Measurements from ENCODE around the gene ZNF429. TPM values are rescaled to one million over a fixed set of nuclear protein-coding genes. Genes with fewer than 3 reads are reported as not detected.

The ZNF429 gene
- total and polyA plus RNA-seq, 2 of the 4 experiments (the other 2 are of a cell fraction): 4.3 to 6.4 TPM

DNA sequence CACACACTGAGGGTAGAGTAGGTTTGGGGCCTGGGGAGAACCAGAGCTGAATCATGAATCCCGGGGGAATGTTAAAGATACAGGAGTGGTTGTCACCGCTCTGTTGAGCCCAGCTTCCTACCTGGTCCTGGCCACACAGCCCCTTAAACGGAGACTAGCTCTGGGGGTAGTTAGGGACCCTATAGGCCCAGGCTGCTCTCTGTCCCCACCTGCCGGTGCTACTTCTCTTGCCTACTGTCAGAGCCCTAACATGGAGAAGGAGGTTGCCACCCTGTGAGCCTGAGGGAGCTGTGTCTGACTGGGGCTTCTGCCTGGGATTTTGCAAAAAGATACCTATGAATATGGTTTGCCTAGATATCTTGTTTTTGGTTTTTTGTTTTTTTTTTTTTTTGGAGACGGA, 36.6 kb upstream of the ZNF429 start:
- Histone ChIP-seq H3K27me3 (ENCODE audit: control insufficient read depth, insufficient read depth, low read length) (no peaks in the 10 kb centered on the region), H4K8ac (ENCODE audit: low read depth in 2 of 2, low read length in 2 of 2) (no peak overlapping the region), H3K4me1 (ENCODE audit: control insufficient read depth, insufficient read depth, low read length) (no peaks in the 10 kb centered on the region), H3K18ac (ENCODE audit: low read depth, low read length) (no peak overlapping the region), H3K79me1 (ENCODE audit: low read depth in 1 of 2, low read length in 2 of 2) (no peaks in the 10 kb centered on the region), H3K14ac (replicated peaks; ENCODE audit: low read depth, low read length) (no peak overlapping the region), H3K23ac (ENCODE audit: low read depth, low read length) (no peak overlapping the region), H3K56ac (ENCODE audit: extremely low read depth, insufficient read depth, low read length) (no peak overlapping the region), H4K20me1 (ENCODE audit: insufficient read depth, low read length) (no peaks in the 10 kb centered on the region), H2AK5ac (ENCODE audit: low read depth, low read length) (no peak overlapping the region), H3K4me3 (ENCODE audit: insufficient read depth, low read depth, low read length) (no peak overlapping the region), H2BK20ac (ENCODE audit: low read depth, low read length) (no peak overlapping the region), H4K5ac (ENCODE audit: low read depth, low read length) (no peak overlapping the region), H4K91ac (ENCODE audit: insufficient read depth, low read depth, low read length) (no peak overlapping the region), H3K4ac (ENCODE audit: low read depth, low read length) (no peak overlapping the region), H2AFZ (replicated peaks; ENCODE audit: low read length, poor library complexity) (no peak overlapping the region), H2AK9ac (replicated peaks; ENCODE audit: low read depth, low read length, poor library complexity) (no peak overlapping the region), H3K27ac (ENCODE audit: insufficient read depth, low read length) (no peak overlapping the region), H3K4me2 (ENCODE audit: low read depth, low read length) (no peak overlapping the region), H2BK120ac (ENCODE audit: low read depth, low read length) (no peak overlapping the region), H3K9ac (ENCODE audit: low read depth, low read length) (no peak overlapping the region), H2BK15ac (ENCODE audit: low read depth, low read length) (no peak overlapping the region), H2BK5ac (ENCODE audit: low read depth, low read length, poor library complexity, severe bottlenecking) (no peak overlapping the region), H3K36me3 (ENCODE audit: control insufficient read depth, insufficient read depth, low read length) (no peaks in the 10 kb centered on the region), H3K9me3 (ENCODE audit: control insufficient read depth, insufficient read depth, low read length) (peaks cover 27% of the 10 kb centered on the region), H3K9me1 (ENCODE audit: insufficient read depth, low read length) (no peaks in the 10 kb centered on the region)
- dilution Hi-C loops (cut with HindIII; ENCODE audit: low sequenced_read_pairs, unreplicated experiment): no loop called here
- POLR2A ChIA-PET (ENCODE audit: unreplicated experiment): no interaction called here
- DNase-seq: no peak
- intact Hi-C loops (cut with micrococcal nuclease): no loop called here
- in situ Hi-C loops (cut with MboI; ENCODE audit: low sequenced_read_pairs): no loop called here
- no peak for ATAC-seq (ENCODE audit: low read depth)
- CTCF ChIA-PET: no interaction called here
- no peak for TF ChIP-seq NFE2L2 (IDR thresholded peaks at IDR 0.05; ENCODE audit: low read depth, low read length)
- no TSS peak for BruUV-seq (replicated peaks)
- 80% methylated on average over 1 of the region's 5 CpGs; no CpG with 5 or more reads in 1 of the 2 experiments for WGBS, 2 experiments (ENCODE audit: extremely low coverage in 2 of 2, insufficient read length in 1 of 2)
